HG03571 (cell line): ENCODE results near the gene GPR135.

Source experiments
- ATAC-seq: cut with Tn5 transposase; IDR thresholded peaks from one replicate; pipeline ENCODE4 v1.9.1; 2021; ENCODE audit not compliant: unreplicated experiment

The GPR135 gene, protein sequence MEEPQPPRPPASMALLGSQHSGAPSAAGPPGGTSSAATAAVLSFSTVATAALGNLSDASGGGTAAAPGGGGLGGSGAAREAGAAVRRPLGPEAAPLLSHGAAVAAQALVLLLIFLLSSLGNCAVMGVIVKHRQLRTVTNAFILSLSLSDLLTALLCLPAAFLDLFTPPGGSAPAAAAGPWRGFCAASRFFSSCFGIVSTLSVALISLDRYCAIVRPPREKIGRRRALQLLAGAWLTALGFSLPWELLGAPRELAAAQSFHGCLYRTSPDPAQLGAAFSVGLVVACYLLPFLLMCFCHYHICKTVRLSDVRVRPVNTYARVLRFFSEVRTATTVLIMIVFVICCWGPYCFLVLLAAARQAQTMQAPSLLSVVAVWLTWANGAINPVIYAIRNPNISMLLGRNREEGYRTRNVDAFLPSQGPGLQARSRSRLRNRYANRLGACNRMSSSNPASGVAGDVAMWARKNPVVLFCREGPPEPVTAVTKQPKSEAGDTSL

DNA sequence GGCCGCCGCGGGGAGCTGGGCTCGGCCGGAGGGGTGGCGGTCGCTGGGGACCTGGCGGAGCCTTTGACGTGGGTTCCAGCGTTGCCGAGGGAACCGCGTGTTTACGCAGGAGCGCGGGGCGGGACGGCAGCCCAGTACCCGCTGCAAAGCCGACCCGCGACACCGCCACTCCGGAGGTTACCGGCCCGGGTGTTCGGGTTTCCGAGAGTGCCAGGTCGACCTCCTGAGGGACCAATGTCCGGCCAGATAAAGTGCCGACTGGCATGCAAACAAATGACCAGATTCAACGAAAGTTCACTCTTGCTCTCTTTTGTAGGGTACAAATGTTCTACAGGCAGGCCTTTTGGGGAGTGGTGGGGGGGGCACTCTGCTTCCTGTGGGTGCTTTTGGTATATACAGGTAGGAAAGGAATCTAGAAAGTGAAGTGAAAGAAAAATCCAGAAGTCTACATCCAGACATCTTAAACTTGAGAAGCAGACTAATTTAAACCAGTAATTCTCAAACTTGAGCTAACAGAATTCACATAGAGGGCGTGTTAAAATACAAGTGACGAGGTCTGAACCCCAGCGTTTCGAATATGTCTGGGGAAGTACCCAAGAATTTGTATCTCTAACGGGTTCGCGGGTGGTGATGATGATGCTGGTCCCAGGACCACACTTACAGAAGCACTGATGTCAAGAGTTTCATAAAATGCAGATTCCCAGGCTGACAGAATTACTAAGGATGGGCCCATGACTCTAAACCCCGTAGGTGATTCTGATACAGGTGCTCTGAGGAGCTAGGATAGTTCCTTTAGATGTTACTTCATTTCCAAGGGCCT, at the start of gene GPR135:
GPR135 (minus strand) TSS at position 65 of the 820 bp plus-strand sequence. CDS start 154 bp downstream, outside the sequence.
- ATAC-seq = peak; percentile 28

DNA sequence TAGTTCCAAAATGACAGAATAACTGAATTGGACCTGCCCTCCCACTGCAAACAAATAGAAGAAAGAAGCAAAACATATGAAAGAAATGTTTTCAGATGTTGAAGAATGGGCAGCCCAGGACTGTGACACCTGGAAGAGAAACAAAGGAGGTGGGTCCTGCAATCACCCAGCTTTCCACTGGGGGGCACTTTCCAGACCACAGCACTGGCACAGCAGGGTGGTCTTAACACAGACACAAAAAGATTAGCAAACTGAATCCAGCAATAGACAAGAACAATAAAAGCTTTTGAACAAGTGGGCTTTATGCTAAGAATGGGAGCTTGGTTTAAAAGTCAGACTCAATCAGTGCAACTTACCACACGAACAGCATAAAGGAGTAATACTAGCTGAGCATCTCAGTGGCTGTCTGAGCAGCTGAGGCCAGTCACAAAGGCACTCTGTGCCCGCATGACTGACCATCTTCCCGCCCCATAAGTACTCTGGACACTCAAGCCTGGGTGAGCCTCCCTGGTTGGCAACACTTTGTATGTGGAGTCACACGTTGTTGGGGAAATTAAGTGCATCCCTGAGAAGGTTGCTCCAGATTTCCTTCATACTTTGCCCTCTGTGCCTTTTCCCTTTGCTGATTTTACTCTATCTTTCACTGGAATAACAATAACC, 46.9 kb upstream of the GPR135 start:
- ATAC-seq = no peak

DNA sequence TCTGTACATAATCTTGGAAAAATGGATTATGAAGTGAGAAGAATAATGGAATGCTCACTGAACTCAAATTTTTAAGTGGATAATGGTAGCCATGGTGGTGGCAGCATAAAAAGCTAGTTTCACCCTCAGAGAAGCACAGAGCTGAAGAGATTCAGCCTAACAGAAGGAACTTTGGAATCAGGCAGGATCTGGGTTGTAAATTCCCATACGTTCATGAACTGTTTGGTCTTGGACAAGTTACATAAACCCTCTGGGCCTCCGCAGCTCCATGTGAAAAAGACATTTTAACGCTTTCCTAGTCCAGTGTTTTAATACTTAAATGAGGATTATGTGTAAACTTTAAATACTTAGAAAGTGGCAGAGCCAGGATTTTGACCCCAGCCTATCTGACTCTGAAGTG, 45.8 kb upstream of the GPR135 start:
- no peak for ATAC-seq

DNA sequence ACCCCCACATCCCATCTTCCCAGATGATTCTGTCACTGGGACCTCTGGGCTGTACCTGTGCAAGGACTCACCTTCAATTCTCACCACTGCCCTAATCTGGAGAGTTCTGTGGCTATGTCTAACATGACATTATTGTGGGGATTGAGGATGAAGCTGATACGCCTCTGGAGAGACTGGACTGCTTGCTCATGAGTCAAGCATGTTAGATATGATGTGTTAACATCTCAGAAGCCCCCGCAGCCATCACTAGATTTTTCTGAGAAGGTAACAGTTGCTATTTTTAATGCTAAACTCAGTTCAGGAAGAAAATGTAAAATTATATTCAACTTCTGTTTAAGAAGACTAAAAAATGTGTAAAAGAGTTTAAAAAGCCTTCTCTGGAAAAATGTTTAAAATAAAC, 44.8 kb upstream of the GPR135 start:
- no peak for ATAC-seq

DNA sequence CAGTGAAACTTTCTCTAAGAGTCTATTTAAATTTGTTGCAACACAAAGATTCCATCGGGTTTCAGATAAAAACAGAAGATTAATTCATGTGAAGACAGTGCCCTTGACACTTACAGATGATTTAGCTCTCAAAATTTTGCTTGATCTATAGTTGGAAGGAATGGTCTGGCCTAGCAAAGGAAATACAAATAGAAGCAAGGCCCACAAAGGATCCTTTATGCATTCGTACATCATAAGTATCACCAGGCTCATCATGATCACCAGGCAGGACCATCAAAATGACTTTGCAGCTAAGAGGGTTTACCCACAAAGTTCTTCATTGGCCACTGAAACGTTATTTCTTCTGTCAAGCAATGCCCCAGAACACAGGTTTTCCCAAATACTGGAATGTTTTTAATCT, 43.9 kb upstream of the GPR135 start:
- no peak for ATAC-seq

DNA sequence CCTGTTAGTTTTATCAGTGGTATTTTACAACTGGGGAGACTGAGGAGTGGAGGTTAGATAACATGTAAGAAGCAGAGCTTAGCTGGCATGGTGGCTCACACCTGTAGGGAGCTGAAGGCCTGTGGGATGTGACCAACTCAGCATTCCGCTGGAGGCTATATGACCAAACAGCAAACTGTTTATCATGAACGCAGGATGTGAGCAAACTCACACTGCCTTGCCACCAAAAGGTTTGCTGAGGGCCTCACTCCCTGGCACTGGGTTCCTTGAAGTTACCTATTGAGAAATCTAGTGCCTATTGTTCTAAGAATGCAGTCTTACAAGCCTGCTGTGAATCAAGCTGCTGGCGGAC, 42.5 kb upstream of the GPR135 start:
- ATAC-seq = no peak

DNA sequence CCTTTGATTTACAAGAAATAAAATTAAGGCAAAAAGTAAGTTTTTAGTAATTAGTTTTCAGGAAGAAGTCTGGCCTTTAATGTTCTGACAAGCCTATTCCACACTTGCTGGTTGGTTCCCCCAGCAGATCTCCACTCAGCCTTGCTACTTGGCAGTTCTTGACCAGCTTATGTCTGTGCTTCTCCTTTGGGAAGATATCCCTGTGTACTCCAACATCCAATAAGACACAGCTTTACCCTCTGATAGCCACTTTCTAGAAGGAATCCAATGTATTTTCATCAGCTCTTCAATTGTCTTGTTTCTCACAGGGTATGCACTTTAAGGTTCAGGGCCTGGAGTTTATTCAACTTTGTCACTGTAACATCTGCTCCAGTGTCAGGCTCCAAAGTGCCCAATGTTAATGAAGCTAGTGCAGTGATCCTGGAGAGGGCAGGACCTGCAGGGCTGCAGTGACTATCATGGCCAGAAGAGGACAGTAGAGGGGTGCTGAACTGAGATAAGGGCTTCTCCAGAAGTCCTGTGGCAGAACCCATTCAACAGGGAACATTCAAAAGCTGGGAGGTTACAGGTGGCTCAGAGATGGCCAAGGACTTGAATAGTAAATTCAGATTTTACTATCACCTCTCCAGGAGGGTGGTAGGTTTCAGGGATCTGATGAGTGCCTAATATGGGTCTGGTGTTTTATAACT, 42.0 kb upstream of the GPR135 start:
- no peak for ATAC-seq

DNA sequence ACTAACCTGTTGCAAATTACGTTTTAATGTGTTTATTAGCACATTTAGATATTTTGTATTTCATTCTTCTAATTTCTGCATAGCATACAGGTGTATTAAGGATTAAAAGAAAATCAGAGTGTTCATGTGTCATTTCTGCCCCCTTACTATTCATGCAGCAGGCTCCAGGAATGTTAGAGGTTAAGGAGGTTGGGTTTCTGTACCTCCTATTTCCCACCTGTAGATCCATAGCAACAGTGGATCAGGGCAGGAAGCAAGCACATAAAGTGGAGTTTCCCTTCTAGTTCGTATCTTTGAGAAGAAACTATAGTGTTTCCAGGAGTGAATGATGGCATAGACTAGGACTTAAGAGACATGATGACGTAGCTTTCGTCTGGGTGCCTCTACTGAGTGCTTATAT, 38.1 kb upstream of the GPR135 start:
- no peak for ATAC-seq

DNA sequence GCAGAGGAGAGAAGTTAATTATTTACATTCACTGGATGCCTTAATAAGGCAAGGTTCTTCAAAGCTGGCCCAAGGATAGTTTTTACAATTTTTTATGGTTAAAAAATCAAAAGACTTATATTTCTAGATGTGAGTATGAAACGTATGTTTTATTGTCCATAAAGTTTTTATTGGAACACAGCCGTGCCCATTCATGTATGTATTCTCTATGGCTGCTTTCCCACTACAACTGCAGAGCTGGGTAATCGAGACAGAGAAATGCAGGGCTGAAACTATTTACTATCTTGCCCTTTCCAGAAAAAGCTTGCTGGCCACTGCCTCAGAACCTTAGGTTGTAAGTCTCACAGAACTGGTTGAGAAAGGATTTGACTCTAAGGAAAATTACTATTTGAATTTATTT, 35.6 kb upstream of the GPR135 start:
- no peak for ATAC-seq

DNA sequence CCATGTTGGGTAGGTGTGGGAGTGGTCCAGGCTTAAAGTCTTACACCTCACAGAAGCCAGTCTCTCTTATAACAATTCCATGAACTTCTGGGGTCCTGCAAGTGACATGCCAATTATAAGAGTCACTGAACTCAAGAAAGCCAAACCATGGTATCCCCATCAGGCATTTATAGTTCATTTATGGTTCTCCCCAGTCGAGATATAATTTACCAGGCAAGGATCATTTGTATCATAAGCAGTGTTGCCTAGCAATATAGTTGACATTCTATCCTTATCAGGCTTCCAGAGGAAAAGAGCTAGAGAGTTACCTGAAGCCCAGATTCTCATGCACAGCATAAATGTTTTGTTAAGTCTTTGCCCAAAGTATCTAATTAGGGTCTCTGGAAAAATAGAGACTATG, 27.2 kb upstream of the GPR135 start:
- no peak for ATAC-seq

DNA sequence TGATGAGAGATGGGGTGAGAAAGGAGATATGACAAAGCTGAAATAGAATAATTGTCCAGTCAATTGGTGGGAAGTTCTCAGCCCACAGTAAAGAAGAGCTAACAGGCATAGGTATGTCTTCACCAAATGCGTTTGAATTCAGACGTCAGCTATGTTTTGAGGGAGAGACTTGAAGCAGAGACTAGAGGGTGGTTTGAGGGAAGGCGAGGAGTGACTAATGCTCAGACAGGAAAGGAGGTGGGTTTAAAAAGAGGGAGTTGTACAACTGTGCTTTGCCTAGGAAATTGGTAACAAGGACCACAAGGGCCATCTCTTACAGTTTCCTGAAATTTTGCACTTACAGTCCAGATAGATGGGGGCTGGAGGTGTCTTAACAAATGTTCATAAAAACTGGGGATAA, 25.6 kb upstream of the GPR135 start:
- no peak for ATAC-seq

DNA sequence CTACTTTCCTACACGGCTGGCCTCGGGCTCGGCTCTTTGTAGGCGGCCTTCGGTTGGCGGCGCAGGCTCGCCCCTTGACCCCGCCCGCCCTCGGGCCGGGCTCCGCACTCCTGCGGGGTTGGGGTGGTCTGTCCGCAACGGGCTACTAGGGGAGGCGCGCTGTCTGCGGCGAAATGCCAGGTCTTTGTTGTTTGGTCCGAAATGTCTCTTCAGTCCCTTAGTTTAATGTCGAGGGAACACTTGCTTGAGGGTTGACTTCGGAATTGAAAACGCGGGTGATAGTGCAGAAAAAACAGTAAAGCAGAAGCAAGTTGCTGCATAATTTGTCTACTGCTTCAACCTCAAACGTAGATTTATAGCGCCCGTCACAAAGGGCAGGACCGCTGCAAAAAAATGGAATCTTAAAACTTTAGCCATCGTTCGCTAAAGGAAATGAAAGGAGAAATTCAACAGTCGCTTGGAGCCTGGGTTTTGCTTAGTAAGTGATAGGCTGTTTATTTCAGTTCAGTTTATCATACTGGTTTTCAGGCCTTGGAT, 19.5 kb upstream of the GPR135 start:
- ATAC-seq = peak; percentile 34

DNA sequence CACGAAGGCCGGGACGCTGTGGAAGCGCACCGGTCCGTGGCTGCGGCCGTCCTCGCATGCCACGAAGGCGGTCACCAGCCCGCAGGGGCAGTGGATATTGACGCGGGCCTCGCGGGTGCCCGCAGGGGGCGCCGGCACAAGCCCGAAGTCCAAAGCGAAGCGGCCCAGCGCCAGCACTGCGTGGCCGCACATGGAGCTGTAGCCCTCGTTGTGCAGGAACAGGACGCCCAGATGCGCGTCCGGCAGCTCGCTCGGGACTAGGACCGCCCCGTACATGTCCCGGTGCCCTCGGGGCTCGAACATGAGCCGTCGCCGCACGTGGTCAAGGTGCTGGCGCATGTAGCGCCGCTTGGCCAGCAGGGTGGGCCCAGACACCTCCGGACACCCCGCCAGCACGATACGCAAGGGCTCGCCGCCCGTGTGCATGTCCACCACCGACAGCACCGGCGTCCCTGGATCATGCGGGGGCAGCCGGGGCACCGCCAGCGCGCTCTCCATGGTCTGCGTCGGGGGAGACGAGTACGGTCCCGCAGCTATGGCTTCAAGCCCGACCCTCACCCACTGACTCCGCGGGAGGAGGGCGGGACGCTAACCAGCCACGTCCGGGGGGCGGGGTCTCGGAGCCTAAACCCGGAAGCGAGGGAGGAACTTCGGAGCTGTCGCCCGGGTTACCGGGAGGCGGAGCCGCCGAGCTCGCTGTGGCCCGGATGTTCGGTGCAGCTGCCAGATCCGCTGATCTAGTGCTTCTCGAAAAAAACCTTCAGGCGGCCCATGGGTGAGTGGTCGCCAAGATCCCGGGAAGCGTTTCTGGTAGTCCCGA, 18.8 kb upstream of the GPR135 start, which contains the start of the genes JKAMP and L3HYPDH:
JKAMP (plus strand) TSS at position 699 of the 820 bp plus-strand sequence; CDS start at position 772, 73 bp downstream.
L3HYPDH (minus strand) TSS at position 590 of the 820 bp plus-strand sequence; CDS start at position 498, 92 bp downstream.
- peak; percentile 83 for ATAC-seq

DNA sequence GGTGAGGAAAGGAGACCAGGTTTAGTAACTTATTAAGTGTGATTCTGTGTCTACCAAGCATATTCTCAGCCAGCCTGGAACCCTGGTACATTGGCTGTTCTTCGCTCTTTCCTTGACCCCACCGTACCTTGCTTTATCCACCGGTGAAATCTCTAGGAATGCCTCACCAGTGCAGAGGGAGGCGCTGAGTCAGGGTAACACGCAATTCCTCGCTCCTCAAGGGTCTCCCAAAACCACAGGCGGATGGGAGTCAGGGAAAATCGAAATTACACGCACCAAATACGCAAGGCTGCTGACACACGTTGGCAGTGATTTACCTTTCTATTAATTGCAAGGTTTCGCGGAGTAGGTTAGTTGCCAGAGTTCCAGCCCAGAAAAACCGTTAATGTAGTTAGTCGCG, 18.2 kb upstream of the GPR135 start:
- no peak for ATAC-seq

DNA sequence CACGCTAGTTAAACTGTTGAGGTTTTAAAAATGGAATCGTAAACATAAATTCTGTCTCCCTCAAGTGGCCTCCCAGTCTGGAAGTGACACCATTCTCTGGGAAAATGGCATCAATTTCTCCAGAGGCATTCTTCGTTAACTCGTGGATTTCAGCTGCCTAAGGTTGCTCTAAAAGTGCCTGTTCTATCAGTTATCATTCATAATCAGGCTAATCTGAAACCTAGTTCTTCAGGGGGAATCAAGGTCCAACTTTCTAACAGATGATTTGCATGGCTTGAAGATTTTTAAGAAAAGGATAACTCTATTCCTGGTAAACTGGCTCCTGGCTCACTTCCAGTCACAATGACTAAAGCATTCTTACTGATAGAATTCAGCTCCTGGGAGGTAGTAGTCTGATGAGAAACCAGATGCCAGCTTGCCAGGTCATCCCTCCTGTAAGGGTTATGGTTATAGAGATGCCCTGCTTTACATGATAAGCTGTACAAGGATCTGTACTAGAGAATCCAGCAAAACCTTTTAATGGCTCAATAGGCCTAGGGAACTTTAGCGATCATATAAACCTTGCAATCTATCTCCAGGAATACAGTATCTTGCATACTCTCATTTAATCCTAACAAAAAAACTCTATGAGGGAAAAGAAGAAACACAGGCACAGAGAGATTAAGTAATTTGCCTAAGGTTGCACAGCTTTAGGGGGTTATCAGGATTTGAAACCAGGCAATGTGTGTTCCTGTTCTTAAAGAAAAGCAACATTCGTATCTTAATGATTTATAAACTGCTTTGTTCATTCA, 17.6 kb upstream of the GPR135 start:
- ATAC-seq = no peak

DNA sequence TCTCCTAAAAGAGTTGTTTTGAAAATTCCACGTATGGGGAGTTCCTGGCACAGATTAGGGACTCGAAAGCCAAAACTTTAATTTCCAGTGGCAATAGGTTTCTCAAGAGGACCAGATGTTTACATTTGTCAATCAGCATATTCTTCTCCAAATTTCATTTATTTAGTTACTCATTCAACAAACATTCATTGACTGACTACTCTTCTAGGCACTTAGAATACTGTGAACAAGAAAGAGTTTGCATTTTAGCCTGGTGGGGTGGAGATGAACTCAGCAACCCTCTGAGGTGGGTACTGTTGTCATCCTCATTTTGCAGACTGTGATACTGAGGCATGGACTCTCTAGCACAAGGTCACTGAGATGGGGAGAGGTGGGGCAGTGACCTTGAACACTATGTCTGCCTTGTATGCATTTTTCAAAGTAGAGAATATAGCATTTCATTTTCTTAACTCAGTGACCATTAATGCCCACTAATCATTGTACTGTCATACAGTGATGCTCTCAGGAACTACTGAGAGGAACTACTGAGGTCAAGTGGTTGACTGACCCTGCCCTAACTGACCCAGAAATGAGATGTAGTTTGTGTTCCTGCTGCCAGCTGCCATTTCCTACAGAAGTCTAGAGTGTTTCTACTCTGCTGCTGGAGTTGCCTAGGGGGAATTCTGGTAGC, 16.8 kb upstream of the GPR135 start:
- no peak for ATAC-seq

DNA sequence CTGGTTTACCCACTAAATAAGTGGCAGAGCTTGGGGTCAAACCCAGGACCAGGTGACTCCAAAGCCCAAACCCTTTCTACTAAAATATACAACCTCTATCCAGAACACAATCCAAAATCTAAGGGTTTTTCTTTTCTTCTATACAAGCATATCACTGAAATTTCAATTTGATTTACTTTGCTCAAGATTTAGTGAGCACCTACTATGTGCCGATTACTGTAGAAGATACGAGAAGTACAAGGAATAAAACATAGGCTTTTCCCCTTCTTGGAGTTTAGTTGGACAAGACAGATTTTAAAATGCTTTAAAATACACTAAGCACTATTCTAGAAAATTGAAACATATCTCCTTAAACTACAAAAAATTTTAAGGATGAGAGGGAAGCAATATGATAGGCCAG, 16.2 kb upstream of the GPR135 start:
- ATAC-seq = no peak

DNA sequence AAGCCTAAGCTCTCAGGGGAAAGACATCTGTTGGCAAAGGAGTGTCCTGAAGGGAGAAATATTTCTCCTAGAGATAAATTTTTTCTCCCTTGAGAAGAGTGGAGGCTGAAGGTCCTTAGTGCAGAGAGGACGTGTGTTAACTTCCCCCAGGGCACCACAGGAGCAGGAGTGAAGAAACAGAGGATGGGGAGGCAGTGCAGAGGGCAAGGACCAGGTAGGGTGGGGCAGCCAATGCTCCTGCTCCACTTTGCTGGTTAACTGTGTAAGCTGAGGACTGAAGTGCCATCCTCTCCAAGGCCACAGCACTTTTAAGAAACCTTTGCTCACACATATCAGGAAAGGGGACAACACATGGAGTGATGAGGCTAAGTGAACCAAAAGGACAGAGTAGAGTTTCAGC, 15.0 kb upstream of the GPR135 start:
- ATAC-seq = no peak
